HepG2 (cell line): Measurements from ENCODE around the gene TRIM58. TPM values are rescaled to one million over a fixed set of nuclear protein-coding genes. Genes with fewer than 3 reads are reported as not detected.

ENCODE experiments used
- ATAC-seq: fragments of 200-7000 bp; cut with Tn5 transposase; 3 replicates; pipeline ENCODE4 v1.9.1; 2020; ENCODE audit warnings: mild to moderate bottlenecking, moderate library complexity
- BruUV-seq: library from RNA; stranded (reverse); fragments of 400-500 nt; replicated peaks from 2 replicates; lab custom pipeline; 2021; lab: Mats Ljungman, UMichigan
- CTCF ChIA-PET: fragments of 300-600 bp; formaldehyde crosslinking; extraction: SDS; loops from one replicate; lab custom pipeline; 2021; ENCODE audit warnings: low total read pairs, inconsistent platforms, low intra/inter-chr PET ratio; lab: Yijun Ruan, JAX
- POLR2A ChIA-PET: fragments of 350-600 bp; sonication (Branson Sonifier 250); formaldehyde crosslinking; loops from one replicate; lab custom pipeline; 2020; ENCODE audit warnings: antibody characterized with exemption, inconsistent platforms; lab: Yijun Ruan, JAX
- DNase-seq: peaks from one replicate; pipeline ENCODE4 v3.0.0-alpha.2; 2015; ENCODE audit warnings: low spot score
- FAIRE-seq: peaks from 3 replicates; lab custom pipeline; 2011; peaks lifted over from hg19 to GRCh38; lab: Jason Lieb, UNC
- H2AFZ ChIP-seq: one replicate; pipeline ENCODE4 v1.6.1; 2011; ENCODE audit warnings: low read length, inconsistent platforms
- H3K27ac ChIP-seq: fragments of 300-600 bp; 3 replicates; pipeline ENCODE4 v1.8.0; 2011; ENCODE audit warnings: mixed run types, mild to moderate bottlenecking, mixed read lengths, low read length, inconsistent platforms; ENCODE audit not compliant: insufficient read depth; ENCODE audit errors: extremely low read length
- H3K27me3 ChIP-seq, 2 experiments: fragments of 200-600 bp in 1 of 2; 2 replicates in 1 of 2; 3 replicates in 1 of 2; pipeline versions ENCODE4 v1.6.0 to v1.8.0; 2011; ENCODE audit warnings: low read length in 2 of 2, mild to moderate bottlenecking in 2 of 2, moderate library complexity in 2 of 2, inconsistent platforms in 1 of 2; ENCODE audit not compliant: insufficient read depth in 2 of 2, control insufficient read depth in 1 of 2
- H3K36me3 ChIP-seq, 2 experiments: fragments of 200-600 bp in 1 of 2; replicated peaks in 1 of 2; 2 replicates in 1 of 2; 3 replicates in 1 of 2; pipeline versions ENCODE4 v1.5.1 to v1.8.0; 2011; ENCODE audit warnings: low read length in 2 of 2, inconsistent platforms in 1 of 2; ENCODE audit not compliant: insufficient read depth in 2 of 2, control insufficient read depth in 1 of 2
- H3K4me1 ChIP-seq: 2 replicates; pipeline ENCODE4 v1.5.1; 2012; ENCODE audit warnings: low read length, inconsistent platforms; ENCODE audit not compliant: insufficient read depth
- H3K4me2 ChIP-seq: 2 replicates; pipeline ENCODE4 v1.6.0; 2011; ENCODE audit warnings: low read depth, low read length, inconsistent platforms
- H3K4me3 ChIP-seq, 3 experiments: fragments of 200-600 bp in 1 of 3; sonication (generic), shearing (Covaris generic) in 1 of 3; replicated peaks in 1 of 3; 2 replicates each; pipeline ENCODE4 v1.5.1; 2011 to 2016; ENCODE audit warnings: low read length in 3 of 3, inconsistent platforms in 2 of 3, low read depth in 2 of 3, mild to moderate bottlenecking in 2 of 3, control low read depth in 1 of 3, mixed read lengths in 1 of 3; ENCODE audit not compliant: insufficient read depth in 1 of 3
- H3K79me2 ChIP-seq: one replicate; pipeline ENCODE4 v1.6.1; 2011; ENCODE audit warnings: low read length, inconsistent platforms; ENCODE audit not compliant: insufficient read depth
- H3K9ac ChIP-seq: 2 replicates; pipeline ENCODE4 v1.6.0; 2011; ENCODE audit warnings: mild to moderate bottlenecking, low read depth, low read length, inconsistent platforms; ENCODE audit not compliant: insufficient read depth
- H3K9me3 ChIP-seq: 2 replicates; pipeline ENCODE4 v1.5.1; 2012; ENCODE audit warnings: mild to moderate bottlenecking, low read length
- H4K20me1 ChIP-seq: 2 replicates; pipeline ENCODE4 v1.6.0; 2011; ENCODE audit warnings: inconsistent platforms, mild to moderate bottlenecking, low read length, moderate library complexity; ENCODE audit not compliant: insufficient read depth
- ETV5 ChIP-seq: IDR thresholded peaks from 2 replicates; pipeline ENCODE4 v1.6.1; 2018; ENCODE audit warnings: missing biosample characterization, missing genetic modification reagents, inconsistent platforms, borderline replicate concordance
- MIER2 ChIP-seq: IDR thresholded peaks from 2 replicates; pipeline ENCODE4 v1.6.1; 2016; ENCODE audit warnings: missing biosample characterization, missing genetic modification reagents
- ZBTB4 ChIP-seq: sonication (generic); formaldehyde crosslinking; IDR thresholded peaks from 2 replicates; pipeline ENCODE4 v1.4.0; 2020; ENCODE audit warnings: missing genetic modification reagents, mild to moderate bottlenecking, borderline replicate concordance
- ZNF331 ChIP-seq: sonication (generic); formaldehyde crosslinking; IDR thresholded peaks from 2 replicates; pipeline ENCODE4 v1.4.0; 2020; ENCODE audit warnings: missing genetic modification reagents
- ZNF382 ChIP-seq: sonication (generic); formaldehyde crosslinking; IDR thresholded peaks from 2 replicates; pipeline ENCODE4 v1.5.0; 2020; ENCODE audit warnings: missing genetic modification reagents, mild to moderate bottlenecking, borderline replicate concordance
- ZNF549 ChIP-seq: sonication (generic); formaldehyde crosslinking; IDR thresholded peaks from 2 replicates; pipeline ENCODE4 v1.5.0; 2020; ENCODE audit warnings: missing genetic modification reagents
- ZNF556 ChIP-seq: sonication (generic); formaldehyde crosslinking; IDR thresholded peaks from 2 replicates; pipeline ENCODE4 v1.4.0; 2020; ENCODE audit warnings: mild to moderate bottlenecking, missing genetic modification reagents, borderline replicate concordance
- ZNF605 ChIP-seq: sonication (generic); formaldehyde crosslinking; IDR thresholded peaks from 2 replicates; pipeline ENCODE4 v1.8.0; 2022; ENCODE audit warnings: mild to moderate bottlenecking, missing genetic modification reagents
- WGBS: methylation state at CpG from one replicate; pipeline ENCODE4 v1.1.6; 2017; ENCODE audit warnings: low lambda C conversion rate; 5-methylcytosine and 5-hydroxymethylcytosine counted together
- in situ Hi-C: cut with HindIII; loops from 2 replicates; pipeline ENCODE4 v1.10.0; 2017; ENCODE audit warnings: low pct_unique_long_range_greater_than_20kb; ENCODE audit not compliant: extremely low pct_ligation_motif_present
- intact Hi-C: fragments of 100-400 bp; cut with micrococcal nuclease; formaldehyde crosslinking; loops from one replicate; pipeline ENCODE4 v1.10.0; 2022; ENCODE audit not compliant: unreplicated experiment
- polyA plus RNA-seq, 8 experiments: library from polyadenylated mRNA; depleted of rRNA in 3 of 8; stranded (reverse) in 7 of 8; unstranded in 1 of 8; fragments of >200 nt; fragmentation: Illumina TruSeq in 4 of 8; extraction: Trizol in 4 of 8; gene quantifications; 2 replicates each; pipeline versions ENCODE4 v1.2.1 to v1.2.3, GENCODE V29; 2011 to 2016; ENCODE audit warnings: low read depth in 4 of 8, missing spikeins in 1 of 8, mixed read lengths in 1 of 8; ENCODE audit not compliant: insufficient read depth in 1 of 8
- total RNA-seq, 5 experiments: library from RNA; depleted of rRNA; stranded (reverse); fragments of >200 nt; fragmentation: Illumina TruSeq; extraction: Trizol; gene quantifications; 2 replicates each; pipeline ENCODE4 v1.2.3, GENCODE V29; 2016; ENCODE audit warnings: low read depth in 1 of 5
- TF ChIP-seq, protein P1 (sequence below): sonication (generic); formaldehyde crosslinking; IDR thresholded peaks from 2 replicates; pipeline ENCODE4 v1.5.1; 2020; ENCODE audit warnings: mild to moderate bottlenecking, missing genetic modification reagents, moderate library complexity

TRIM58 gene
- total and polyA plus RNA-seq, 2 of the 13 experiments (the other 11 are each of a cell fraction or from before 2014, with no cell fraction given): not detected

- no peak for DNase-seq
- no peak overlapping the region for H3K27ac ChIP-seq
- no TSS peak for BruUV-seq
- H3K4me1 ChIP-seq: no peaks in the 10 kb centered on the region
- H3K4me3 ChIP-seq: no peak overlapping the region
- 1% methylated on average over 5 of the region's 5 CpGs for WGBS
- H2AFZ ChIP-seq: no peak overlapping the region
- TF ChIP-seq ZNF331 (CRISPR knock-in tag) (no peak), ZNF605 (no peak), ZBTB4 (CRISPR knock-in tag) (no peak), MIER2 (CRISPR knock-in tag) (no peak), ETV5 (CRISPR knock-in tag) (no peak), ZNF549 (CRISPR knock-in tag) (no peak), ZNF556 (CRISPR knock-in tag) (no peak), ZNF382 (CRISPR knock-in tag) (no peak)
- TF ChIP-seq, protein P1, sequence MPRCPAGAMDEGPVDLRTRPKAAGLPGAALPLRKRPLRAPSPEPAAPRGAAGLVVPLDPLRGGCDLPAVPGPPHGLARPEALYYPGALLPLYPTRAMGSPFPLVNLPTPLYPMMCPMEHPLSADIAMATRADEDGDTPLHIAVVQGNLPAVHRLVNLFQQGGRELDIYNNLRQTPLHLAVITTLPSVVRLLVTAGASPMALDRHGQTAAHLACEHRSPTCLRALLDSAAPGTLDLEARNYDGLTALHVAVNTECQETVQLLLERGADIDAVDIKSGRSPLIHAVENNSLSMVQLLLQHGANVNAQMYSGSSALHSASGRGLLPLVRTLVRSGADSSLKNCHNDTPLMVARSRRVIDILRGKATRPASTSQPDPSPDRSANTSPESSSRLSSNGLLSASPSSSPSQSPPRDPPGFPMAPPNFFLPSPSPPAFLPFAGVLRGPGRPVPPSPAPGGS (CRISPR knock-in tag): no peak
- TF ChIP-seq, all 625 proteins: peak for 0
- in situ Hi-C loops: no loop called here
- no peaks in the 10 kb centered on the region for H3K79me2 ChIP-seq
- H3K36me3 ChIP-seq: no peaks in the 10 kb centered on the region
- ChIA-PET POLR2A (no interaction called here), CTCF (no interaction called here)
- no peaks in the 10 kb centered on the region for H4K20me1 ChIP-seq
- intact Hi-C loops: no loop called here
- H3K9me3 ChIP-seq: no peaks in the 10 kb centered on the region
- no peak overlapping the region for H3K4me2 ChIP-seq
- FAIRE-seq (no peak), ATAC-seq (no peak)
- no peak overlapping the region for H3K9ac ChIP-seq
- no peaks in the 10 kb centered on the region; a peak in 1 of 5 replicates for H3K27me3 ChIP-seq
These were observed 11.3 kb upstream of the TRIM58 start for GRCh38 chr1:247845693-247846017.
